Mesenchymal stem cell (in vitro differentiated cells and primary cell): ENCODE data around the gene KLHDC10.

ENCODE experiments used
- DNase-seq: peaks from one replicate; pipeline ENCODE4 v3.0.0-alpha.2; 2013
- H2AFZ ChIP-seq: one replicate; pipeline ENCODE4 v1.6.1; 2013; ENCODE audit warnings: low read depth, mild to moderate bottlenecking, control low read depth, inconsistent platforms, low read length, moderate library complexity
- H2AK5ac ChIP-seq: 2 replicates; pipeline ENCODE4 v1.6.1; 2013; ENCODE audit warnings: low read length, moderate library complexity, mild to moderate bottlenecking, inconsistent platforms; ENCODE audit not compliant: severe bottlenecking
- H2BK120ac ChIP-seq: one replicate; pipeline ENCODE4 v1.6.1; 2013; ENCODE audit warnings: low read depth, mild to moderate bottlenecking, inconsistent platforms, low read length, moderate library complexity
- H2BK12ac ChIP-seq, 2 experiments: one replicate each; pipeline ENCODE4 v1.6.1; 2013; ENCODE audit warnings: inconsistent platforms in 2 of 2, low read length in 2 of 2, mild to moderate bottlenecking in 2 of 2, moderate library complexity in 2 of 2, control low read depth in 1 of 2
- H2BK15ac ChIP-seq: one replicate; pipeline ENCODE4 v1.6.1; 2013; ENCODE audit warnings: mild to moderate bottlenecking, low read depth, inconsistent platforms; ENCODE audit not compliant: poor library complexity, severe bottlenecking
- H2BK5ac ChIP-seq: 2 replicates; pipeline ENCODE4 v1.6.1; 2013; ENCODE audit warnings: low read depth, mild to moderate bottlenecking, low read length, control low read depth, inconsistent platforms; ENCODE audit not compliant: poor library complexity, severe bottlenecking
- H3K14ac ChIP-seq, 2 experiments: one replicate each; pipeline ENCODE4 v1.6.1; 2013; ENCODE audit warnings: inconsistent platforms in 2 of 2, low read length in 2 of 2, control low read depth in 1 of 2, mild to moderate bottlenecking in 1 of 2, moderate library complexity in 1 of 2
- H3K18ac ChIP-seq, 2 experiments: one replicate each; pipeline ENCODE4 v1.6.1; 2013; ENCODE audit warnings: inconsistent platforms in 2 of 2, low read length in 2 of 2, control low read depth in 1 of 2, low read depth in 1 of 2, mild to moderate bottlenecking in 1 of 2
- H3K23ac ChIP-seq, 2 experiments: one replicate each; pipeline ENCODE4 v1.6.1; 2013; ENCODE audit warnings: inconsistent platforms in 2 of 2, low read length in 2 of 2, mild to moderate bottlenecking in 2 of 2, moderate library complexity in 2 of 2, control low read depth in 1 of 2
- H3K27ac ChIP-seq: 2 replicates; pipeline ENCODE4 v1.5.1; 2013; ENCODE audit warnings: mild to moderate bottlenecking, moderate library complexity, low read length, control low read depth, inconsistent platforms; ENCODE audit not compliant: poor library complexity, severe bottlenecking
- H3K27me3 ChIP-seq, 2 experiments: 2 replicates each; pipeline versions ENCODE4 v1.6.1 to v1.7.0; 2013; ENCODE audit warnings: low read length in 2 of 2, mild to moderate bottlenecking in 2 of 2, moderate library complexity in 2 of 2, control low read depth in 1 of 2, inconsistent platforms in 1 of 2; ENCODE audit not compliant: control insufficient read depth in 1 of 2, insufficient read depth in 1 of 2
- H3K36me3 ChIP-seq, 2 experiments: 2 replicates each; pipeline versions ENCODE4 v1.6.1 to v1.7.0; 2013; ENCODE audit warnings: low read length in 2 of 2, control low read depth in 1 of 2, inconsistent platforms in 1 of 2, low read depth in 1 of 2, mild to moderate bottlenecking in 1 of 2; ENCODE audit not compliant: insufficient read depth in 2 of 2, control insufficient read depth in 1 of 2
- H3K4ac ChIP-seq, 2 experiments: one replicate each; pipeline ENCODE4 v1.6.1; 2013; ENCODE audit warnings: inconsistent platforms in 2 of 2, low read length in 2 of 2, mild to moderate bottlenecking in 2 of 2, moderate library complexity in 2 of 2, control low read depth in 1 of 2, low read depth in 1 of 2
- H3K4me1 ChIP-seq: 2 replicates; pipeline ENCODE4 v1.6.1; 2013; ENCODE audit warnings: low read depth, low read length, control low read depth; ENCODE audit not compliant: control insufficient read depth, insufficient read depth
- H3K4me2 ChIP-seq: 2 replicates; pipeline ENCODE4 v1.6.1; 2013; ENCODE audit warnings: low read length, mild to moderate bottlenecking, inconsistent platforms; ENCODE audit not compliant: poor library complexity, severe bottlenecking
- H3K4me3 ChIP-seq, 2 experiments: 2 replicates each; pipeline versions ENCODE4 v1.5.1 to v1.7.0; 2013; ENCODE audit warnings: low read length in 2 of 2, mild to moderate bottlenecking in 2 of 2, control low read depth in 1 of 2, low read depth in 1 of 2; ENCODE audit not compliant: insufficient read depth in 1 of 2
- H3K79me1 ChIP-seq: replicated peaks from 2 replicates; pipeline ENCODE4 v1.6.1; 2013; ENCODE audit warnings: mild to moderate bottlenecking, control low read depth, low read length, inconsistent platforms; ENCODE audit not compliant: poor library complexity, severe bottlenecking
- H3K9ac ChIP-seq: 2 replicates; pipeline ENCODE4 v1.7.0; 2013; ENCODE audit warnings: mild to moderate bottlenecking, low read length, moderate library complexity
- H3K9me3 ChIP-seq: 2 replicates; pipeline ENCODE4 v1.7.0; 2013; ENCODE audit warnings: mild to moderate bottlenecking, low read length; ENCODE audit not compliant: control insufficient read depth
- H4K8ac ChIP-seq: one replicate; pipeline ENCODE4 v1.6.1; 2013; ENCODE audit warnings: inconsistent platforms, mild to moderate bottlenecking, low read length, moderate library complexity
- H4K91ac ChIP-seq: one replicate; pipeline ENCODE4 v1.6.1; 2013; ENCODE audit warnings: mild to moderate bottlenecking, low read length, inconsistent platforms
- WGBS: methylation state at CpG from one replicate; pipeline ENCODE4 v1.1.7; 2013; ENCODE audit warnings: mixed read lengths; 5-methylcytosine and 5-hydroxymethylcytosine counted together

The KLHDC10 gene

DNA sequence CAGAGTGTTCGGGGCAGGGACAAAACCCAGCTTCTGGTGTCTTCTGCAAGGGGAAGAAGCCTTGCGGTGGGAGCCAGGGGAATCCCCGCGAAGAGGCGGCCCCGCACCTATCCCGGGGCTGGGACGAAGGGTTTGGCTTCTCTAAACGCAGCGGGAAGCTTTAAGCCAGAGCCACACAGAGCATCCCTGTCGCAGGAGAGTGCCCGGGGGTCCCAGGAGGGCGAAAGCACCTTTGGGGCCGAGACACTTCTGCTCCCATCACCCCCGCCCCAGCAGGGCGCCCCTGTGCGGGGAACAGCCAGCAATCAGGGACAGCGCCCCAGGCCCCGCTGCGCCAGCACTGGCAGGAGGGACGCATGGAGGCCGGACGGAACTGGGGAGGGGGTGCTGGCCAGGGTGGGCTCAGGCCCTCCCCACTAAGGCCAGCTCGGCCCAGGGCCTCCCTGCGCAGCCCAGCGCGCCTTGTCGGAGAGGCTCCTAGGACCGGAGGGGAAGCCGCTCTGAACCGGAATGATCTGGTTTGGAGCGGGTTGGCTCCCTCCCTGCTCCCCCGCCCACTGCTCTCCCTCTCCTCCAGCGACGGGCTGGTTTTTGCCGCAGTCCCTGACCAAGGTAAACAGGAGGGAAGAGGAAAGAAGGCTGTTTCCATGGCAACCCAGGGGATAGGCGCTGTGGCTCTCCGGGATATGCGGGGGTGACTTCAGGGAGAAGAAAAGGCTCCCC is 71.0 kb downstream of the KLHDC10 start:
- Histone ChIP-seq H3K79me1 (peaks cover 4% of the 10 kb centered on the region), H3K9ac (peak overlapping the region; percentile 96), H3K36me3 (peaks cover 16 to 18% of the 10 kb centered on the region in 2 experiments), H2AK5ac (peak overlapping the region; percentile 50), H2BK15ac (no peak overlapping the region), H2BK12ac (peak overlapping the region in 1 of 2 experiments; percentile 23), H3K27ac (no peak overlapping the region), H3K4me1 (peaks cover 40% of the 10 kb centered on the region), H2AFZ (peak overlapping the region; percentile 44), H3K9me3 (no peaks in the 10 kb centered on the region), H3K27me3 (no peaks in the 10 kb centered on the region), H4K8ac (peak overlapping the region; percentile 97), H3K14ac (peak overlapping the region in 1 of 2 experiments; percentile 82), H2BK5ac (peak overlapping the region; percentile 51), H3K18ac (peak overlapping the region; percentile 89 to 99), H3K4ac (peak overlapping the region; percentile 50 to 68), H3K4me3 (peak overlapping the region; percentile 46 to 75), H3K4me2 (peak overlapping the region; percentile 73), H4K91ac (peak overlapping the region; percentile 95), H2BK120ac (peak overlapping the region; percentile 64), H3K23ac (no peak overlapping the region)
- WGBS = 31% methylated on average over 29 of the region's 39 CpGs
- DNase-seq = peak; percentile 55

DNA sequence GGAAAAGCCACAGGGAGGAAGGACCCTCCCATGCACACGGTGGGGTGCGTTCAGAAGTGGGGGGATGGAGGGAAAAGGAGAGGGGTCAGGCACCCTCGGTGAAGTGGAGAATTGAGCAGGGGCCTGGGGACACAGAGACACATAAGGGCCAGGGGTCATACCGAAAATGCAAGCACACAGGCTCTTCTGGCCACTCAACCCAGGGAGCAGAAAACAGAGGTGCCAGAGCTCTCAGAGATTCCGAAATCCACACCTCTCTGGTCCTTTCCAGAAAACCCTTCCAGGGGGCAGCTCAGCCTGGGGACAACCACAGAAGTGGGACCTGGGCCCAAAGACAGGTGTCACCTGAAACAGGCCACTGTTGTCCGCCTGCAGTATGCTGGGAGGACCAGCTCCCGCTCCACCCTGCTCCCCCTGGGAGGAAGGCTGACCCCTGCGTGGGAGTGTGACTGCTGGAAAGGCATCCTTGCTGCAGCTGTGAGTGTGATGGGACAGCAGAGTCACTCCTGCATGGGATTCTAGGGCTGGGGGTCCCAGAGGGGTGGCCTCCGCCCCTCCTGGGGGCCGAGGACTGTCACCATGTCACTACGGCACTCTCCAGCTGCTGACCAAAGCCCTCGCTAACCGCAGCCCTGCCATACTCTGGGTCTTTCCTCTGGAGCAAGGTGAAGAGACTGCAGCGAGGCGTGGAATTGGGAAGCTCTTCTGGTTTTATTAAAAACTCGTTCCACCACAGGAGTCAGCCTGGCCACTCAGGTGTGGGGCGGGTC is 71.7 kb downstream of the KLHDC10 start:
- peak overlapping the region; percentile 97 for H4K8ac ChIP-seq
- H3K18ac ChIP-seq = peak overlapping the region; percentile 89 to 99
- no peak overlapping the region for H2BK120ac ChIP-seq
- H3K79me1 ChIP-seq = peaks cover 4% of the 10 kb centered on the region
- no peak overlapping the region for H2BK12ac ChIP-seq
- no peaks in the 10 kb centered on the region for H3K27me3 ChIP-seq
- H3K9ac ChIP-seq = peak overlapping the region; percentile 96
- no peak overlapping the region for H2AFZ ChIP-seq
- 77% methylated on average over 17 of the region's 17 CpGs for WGBS
- H3K4me2 ChIP-seq = peak overlapping the region; percentile 73
- DNase-seq = no peak
- no peak overlapping the region for H3K23ac ChIP-seq
- no peak overlapping the region for H2BK15ac ChIP-seq
- H3K36me3 ChIP-seq = peaks cover 13 to 18% of the 10 kb centered on the region in 2 experiments
- no peak overlapping the region for H3K27ac ChIP-seq
- H3K9me3 ChIP-seq = no peaks in the 10 kb centered on the region
- H3K4me3 ChIP-seq = peak overlapping the region in 1 of 2 experiments; percentile 75
- H4K91ac ChIP-seq = peak overlapping the region; percentile 3
- peak overlapping the region; percentile 64 for H2AK5ac ChIP-seq
- H2BK5ac ChIP-seq = no peak overlapping the region
- H3K4ac ChIP-seq = peak overlapping the region in 1 of 2 experiments; percentile 37
- H3K4me1 ChIP-seq = peaks cover 40% of the 10 kb centered on the region
- no peak overlapping the region for H3K14ac ChIP-seq

DNA sequence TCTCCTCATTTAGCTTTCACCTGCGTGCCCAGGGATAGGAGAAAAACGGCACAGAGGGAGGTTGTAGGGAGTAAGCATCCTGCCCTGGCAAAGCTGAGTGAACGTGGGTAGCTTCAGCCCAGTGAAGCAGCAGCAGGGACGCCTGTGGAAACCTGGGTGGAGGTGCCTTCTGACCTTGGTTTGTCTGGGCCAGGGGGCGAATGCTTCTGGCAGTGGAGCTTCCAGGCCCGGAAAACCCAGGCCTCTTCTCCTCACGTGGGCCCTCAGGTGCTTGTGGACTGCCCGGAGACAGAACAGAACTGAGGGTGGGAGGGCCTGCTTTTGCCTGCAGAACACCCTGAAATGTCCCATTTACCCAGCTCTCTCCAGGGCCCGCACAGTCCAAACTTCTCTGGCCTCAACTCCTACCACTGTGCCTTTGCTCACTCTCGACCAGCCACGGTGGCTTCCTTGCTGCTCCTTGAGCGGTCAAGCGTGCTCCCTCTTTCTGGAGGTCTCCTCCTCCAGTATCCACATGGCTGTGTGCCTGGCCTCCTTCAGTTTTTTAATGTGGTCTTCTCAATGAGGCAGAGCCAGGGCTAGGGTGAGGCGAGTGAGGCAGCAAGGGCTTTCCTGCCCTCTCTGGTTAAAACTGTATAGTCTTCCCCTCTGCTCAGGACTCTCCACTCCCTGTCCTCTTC is 72.5 kb downstream of the KLHDC10 start:
- Histone ChIP-seq H3K9me3 (no peaks in the 10 kb centered on the region), H3K79me1 (peaks cover 4% of the 10 kb centered on the region), H2BK5ac (no peak overlapping the region), H3K14ac (no peak overlapping the region), H3K27ac (no peak overlapping the region), H4K8ac (no peak overlapping the region), H3K4me3 (no peak overlapping the region), H2BK120ac (no peak overlapping the region), H4K91ac (no peak overlapping the region), H2AK5ac (peak overlapping the region; percentile 64), H3K4me1 (peaks cover 40% of the 10 kb centered on the region), H3K23ac (no peak overlapping the region), H3K18ac (no peak overlapping the region), H3K36me3 (peaks cover 13 to 16% of the 10 kb centered on the region in 2 experiments), H2BK12ac (no peak overlapping the region), H3K9ac (no peak overlapping the region), H3K4me2 (no peak overlapping the region), H2AFZ (no peak overlapping the region), H3K4ac (no peak overlapping the region), H2BK15ac (no peak overlapping the region), H3K27me3 (no peaks in the 10 kb centered on the region)
- DNase-seq = no peak
- WGBS = 93% methylated on average over 14 of the region's 14 CpGs

DNA sequence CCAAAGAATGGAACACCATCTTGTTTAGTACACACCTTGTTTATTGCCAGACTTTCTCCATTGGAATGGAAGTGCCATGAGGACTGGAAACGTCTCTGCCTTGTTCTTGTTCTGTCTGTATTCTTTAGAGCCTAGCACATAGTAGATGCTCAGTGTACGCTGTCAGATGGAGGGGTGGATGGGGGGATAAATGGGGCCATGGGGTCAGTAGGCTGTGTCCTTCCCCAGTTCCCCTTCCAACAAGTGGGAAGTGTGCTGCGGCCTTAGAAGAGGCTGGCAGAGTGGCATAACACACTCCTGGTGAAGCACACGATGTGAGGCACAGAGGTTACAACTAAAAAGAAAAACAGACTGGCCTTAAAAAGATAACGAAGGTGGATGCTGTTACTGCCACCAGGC is 73.0 kb downstream of the KLHDC10 start:
- H3K14ac ChIP-seq = no peak overlapping the region
- peaks cover 40% of the 10 kb centered on the region for H3K4me1 ChIP-seq
- H2BK120ac ChIP-seq = no peak overlapping the region
- H3K9me3 ChIP-seq = no peaks in the 10 kb centered on the region
- H2BK15ac ChIP-seq = no peak overlapping the region
- peak overlapping the region; percentile 5 for H2AK5ac ChIP-seq
- DNase-seq = no peak
- H3K18ac ChIP-seq = no peak overlapping the region
- H3K9ac ChIP-seq = no peak overlapping the region
- H4K8ac ChIP-seq = peak overlapping the region; percentile 7
- no peaks in the 10 kb centered on the region for H3K27me3 ChIP-seq
- no peak overlapping the region for H3K4ac ChIP-seq
- H3K23ac ChIP-seq = no peak overlapping the region
- H4K91ac ChIP-seq = no peak overlapping the region
- H3K79me1 ChIP-seq = peaks cover 4% of the 10 kb centered on the region
- no peak overlapping the region for H3K27ac ChIP-seq
- no peak overlapping the region for H2BK5ac ChIP-seq
- H3K4me2 ChIP-seq = no peak overlapping the region
- no peak overlapping the region for H2AFZ ChIP-seq
- WGBS = 90% methylated on average over 5 of the region's 5 CpGs
- H3K36me3 ChIP-seq = peaks cover 13 to 16% of the 10 kb centered on the region in 2 experiments
- no peak overlapping the region for H2BK12ac ChIP-seq
- no peak overlapping the region for H3K4me3 ChIP-seq
